Endothelial cell (in vitro differentiated cells): ENCODE results near the gene PLTP. TPM values are rescaled to one million over a fixed set of nuclear protein-coding genes. Genes with fewer than 3 reads are reported as not detected.

Source experiments
- DNase-seq: peaks from one replicate; pipeline ENCODE4 v3.0.0; 2021; ENCODE audit warnings: low spot score
- H3K27ac Mint-ChIP-seq: one replicate; pipeline ENCODE4 v1.8.0; 2021; ENCODE audit warnings: mixed read lengths, inconsistent platforms; ENCODE audit not compliant: unreplicated experiment
- H3K27me3 Mint-ChIP-seq: one replicate; pipeline ENCODE4 v1.8.0; 2021; ENCODE audit warnings: mild to moderate bottlenecking, moderate library complexity, mixed read lengths, inconsistent platforms; ENCODE audit not compliant: unreplicated experiment
- H3K36me3 Mint-ChIP-seq: one replicate; pipeline ENCODE4 v1.8.0; 2021; ENCODE audit warnings: mild to moderate bottlenecking, low read depth, mixed read lengths, inconsistent platforms; ENCODE audit not compliant: unreplicated experiment
- H3K4me1 Mint-ChIP-seq: one replicate; pipeline ENCODE4 v1.8.0; 2021; ENCODE audit warnings: mild to moderate bottlenecking, mixed read lengths, inconsistent platforms; ENCODE audit not compliant: unreplicated experiment
- H3K4me3 Mint-ChIP-seq: one replicate; pipeline ENCODE4 v1.8.0; 2021; ENCODE audit warnings: mild to moderate bottlenecking, mixed read lengths, inconsistent platforms; ENCODE audit not compliant: unreplicated experiment
- H3K9me3 Mint-ChIP-seq: one replicate; pipeline ENCODE4 v1.8.0; 2021; ENCODE audit warnings: mixed read lengths, inconsistent platforms; ENCODE audit not compliant: unreplicated experiment
- CTCF ChIP-seq: fragments of 200-600 bp; sonication (generic); IDR thresholded peaks from one replicate; pipeline ENCODE4 v1.5.0; 2021; ENCODE audit warnings: antibody characterized with exemption; ENCODE audit not compliant: unreplicated experiment
- total RNA-seq: library from RNA; stranded (reverse); fragmentation: NEBNext Ultra II Directional; extraction: Animal tissue kit (Norgen Biotek cat#: 25700); gene quantifications from one replicate; pipeline ENCODE4 v1.2.1, GENCODE V29; 2021; ENCODE audit not compliant: unreplicated experiment

The PLTP gene
- total RNA-seq, 1 donor from 2014 or later = 41.3 TPM

DNA sequence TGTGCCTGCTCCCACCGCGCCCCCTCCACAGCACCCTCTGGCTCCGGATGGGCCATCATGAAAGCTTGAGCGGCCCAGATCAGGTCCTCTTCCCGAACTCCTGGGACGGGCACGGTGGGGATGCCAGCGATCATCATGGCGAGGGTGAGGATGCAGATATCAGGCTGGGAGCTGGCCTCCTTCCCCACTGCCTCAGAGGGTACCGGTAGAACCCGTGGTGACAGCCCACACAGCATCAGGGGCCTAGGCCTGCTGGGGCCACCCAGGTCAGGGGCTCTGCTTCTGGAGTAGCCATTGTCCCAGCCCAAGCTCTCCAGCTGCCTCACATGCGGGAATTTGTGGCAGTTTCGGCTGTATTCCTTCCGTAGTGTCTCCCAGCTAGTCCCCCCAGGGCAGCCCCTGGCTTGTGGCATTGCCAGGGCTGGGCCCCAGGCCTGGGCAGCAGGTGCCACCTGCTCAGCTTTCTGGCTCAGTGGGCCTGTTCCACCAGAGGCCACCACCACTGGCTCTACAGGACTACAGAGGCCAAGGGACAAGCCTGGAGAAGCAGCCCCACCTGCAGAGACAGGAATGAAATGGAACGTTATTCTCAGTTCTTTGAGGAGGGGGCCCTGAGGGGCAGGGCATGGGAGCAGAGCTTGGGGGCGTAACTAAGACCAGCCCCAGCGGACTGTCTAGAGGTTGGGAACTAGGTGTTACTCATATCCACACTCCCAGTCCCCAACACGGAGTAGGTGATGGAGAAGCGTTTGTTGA is 25.2 kb downstream of the PLTP start:
- Mint-ChIP-seq H3K27me3 (peaks cover 8% of the 10 kb centered on the region), H3K36me3 (peaks cover 13% of the 10 kb centered on the region), H3K4me3 (no peak overlapping the region), H3K9me3 (no peaks in the 10 kb centered on the region), H3K4me1 (no peaks in the 10 kb centered on the region), H3K27ac (no peak overlapping the region)
- no peak for DNase-seq
- TF ChIP-seq CTCF = no peak

GRCh38 chr20:45883100-45883469 is 28.9 kb downstream of the PLTP start:
- TF ChIP-seq CTCF = no peak

DNA sequence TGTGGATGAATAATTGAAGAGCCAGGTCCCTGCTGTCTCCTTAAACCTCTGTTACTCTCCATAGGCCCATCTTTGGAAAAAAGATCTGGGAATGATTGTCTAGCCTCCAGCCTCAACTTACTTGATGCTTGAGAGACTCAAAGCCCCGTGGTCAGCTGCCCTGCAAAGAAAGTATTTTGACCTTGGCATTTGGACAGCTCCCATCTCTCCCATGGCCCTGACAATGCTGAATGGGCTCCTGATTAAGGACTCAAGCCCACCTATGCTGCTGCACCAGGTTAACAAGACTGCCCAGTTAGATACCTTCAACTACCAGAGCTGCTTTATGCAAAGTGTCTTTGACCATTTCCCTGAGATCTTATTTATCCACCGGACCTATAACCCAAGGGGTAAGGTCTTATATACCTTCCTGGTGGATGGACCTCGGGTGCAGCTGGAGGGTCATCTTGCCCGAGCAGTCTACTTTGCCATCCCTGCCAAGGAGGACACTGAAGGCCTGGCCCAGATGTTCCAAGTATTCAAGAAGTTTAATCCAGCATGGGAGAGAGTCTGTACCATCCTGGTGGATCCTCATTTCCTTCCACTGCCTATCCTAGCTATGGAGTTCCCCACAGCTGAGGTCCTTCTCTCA is 29.4 kb downstream of the PLTP start:
- H3K4me3 Mint-ChIP-seq = peak overlapping the region; percentile 47
- peaks cover 7% of the 10 kb centered on the region for H3K4me1 Mint-ChIP-seq
- H3K36me3 Mint-ChIP-seq = peaks cover 13% of the 10 kb centered on the region
- no peak for DNase-seq
- no peak for TF ChIP-seq CTCF
- no peaks in the 10 kb centered on the region for H3K9me3 Mint-ChIP-seq
- H3K27me3 Mint-ChIP-seq = peaks cover 4% of the 10 kb centered on the region
- H3K27ac Mint-ChIP-seq = no peak overlapping the region

More at GRCh38 chr20:45883100-45883469, 28.9 kb downstream of the PLTP start:
- Mint-ChIP-seq H3K27ac (no peak overlapping the region), H3K4me3 (peak overlapping the region; percentile 47), H3K4me1 (peaks cover 7% of the 10 kb centered on the region), H3K36me3 (peaks cover 13% of the 10 kb centered on the region), H3K27me3 (peaks cover 4% of the 10 kb centered on the region), H3K9me3 (no peaks in the 10 kb centered on the region)
- DNase-seq = no peak

GRCh38 chr20:45880988-45881788 is 30.8 kb downstream of the PLTP start, which contains the start of gene ZSWIM1:
TSS of gene ZSWIM1 (plus strand) at chr20:45881227. CDS start at chr20:45882593, 1,366 bp downstream.
- peak within 1 kb of the TSS; percentile 98 for H3K4me3 Mint-ChIP-seq
- peak within 1 kb of the TSS; percentile 36 for H3K27ac Mint-ChIP-seq
- TF ChIP-seq CTCF = no peak
- H3K9me3 Mint-ChIP-seq = no peaks in the 10 kb centered on the region
- H3K36me3 Mint-ChIP-seq = peaks cover 17% of the 10 kb centered on the region
- DNase-seq = peak; percentile 99
- peaks cover 7% of the 10 kb centered on the region for H3K4me1 Mint-ChIP-seq
- H3K27me3 Mint-ChIP-seq = peaks cover 4% of the 10 kb centered on the region
